HepG2 (cell line): ENCODE results near the gene EPHX1. TPM values are rescaled to one million over a fixed set of nuclear protein-coding genes. Genes with fewer than 3 reads are reported as not detected.
A peak's percentile ranks its signal among the peaks of the same experiment; 100 is the strongest.

Source experiments
- ATAC-seq: fragments of 200-7000 bp; cut with Tn5 transposase; 3 replicates; pipeline ENCODE4 v1.9.1; 2020; ENCODE audit warnings: mild to moderate bottlenecking, moderate library complexity
- BruUV-seq: library from RNA; stranded (reverse); fragments of 400-500 nt; replicated peaks from 2 replicates; lab custom pipeline; 2021; lab: Mats Ljungman, UMichigan
- CTCF ChIA-PET: fragments of 300-600 bp; formaldehyde crosslinking; extraction: SDS; loops from one replicate; lab custom pipeline; 2021; ENCODE audit warnings: low total read pairs, inconsistent platforms, low intra/inter-chr PET ratio; lab: Yijun Ruan, JAX
- POLR2A ChIA-PET: fragments of 350-600 bp; sonication (Branson Sonifier 250); formaldehyde crosslinking; loops from one replicate; lab custom pipeline; 2020; ENCODE audit warnings: antibody characterized with exemption, inconsistent platforms; lab: Yijun Ruan, JAX
- DNase-seq: peaks from one replicate; pipeline ENCODE4 v3.0.0-alpha.2; 2015; ENCODE audit warnings: low spot score
- FAIRE-seq: peaks from 3 replicates; lab custom pipeline; 2011; peaks lifted over from hg19 to GRCh38; lab: Jason Lieb, UNC
- H2AFZ ChIP-seq: one replicate; pipeline ENCODE4 v1.6.1; 2011; ENCODE audit warnings: low read length, inconsistent platforms
- H3K27ac ChIP-seq: fragments of 300-600 bp; 3 replicates; pipeline ENCODE4 v1.8.0; 2011; ENCODE audit warnings: mixed run types, mild to moderate bottlenecking, mixed read lengths, low read length, inconsistent platforms; ENCODE audit not compliant: insufficient read depth; ENCODE audit errors: extremely low read length
- H3K27me3 ChIP-seq, 2 experiments: fragments of 200-600 bp in 1 of 2; 2 replicates in 1 of 2; 3 replicates in 1 of 2; pipeline versions ENCODE4 v1.6.0 to v1.8.0; 2011; ENCODE audit warnings: low read length in 2 of 2, mild to moderate bottlenecking in 2 of 2, moderate library complexity in 2 of 2, inconsistent platforms in 1 of 2; ENCODE audit not compliant: insufficient read depth in 2 of 2, control insufficient read depth in 1 of 2
- H3K36me3 ChIP-seq, 2 experiments: fragments of 200-600 bp in 1 of 2; replicated peaks in 1 of 2; 2 replicates in 1 of 2; 3 replicates in 1 of 2; pipeline versions ENCODE4 v1.5.1 to v1.8.0; 2011; ENCODE audit warnings: low read length in 2 of 2, inconsistent platforms in 1 of 2; ENCODE audit not compliant: insufficient read depth in 2 of 2, control insufficient read depth in 1 of 2
- H3K4me1 ChIP-seq: 2 replicates; pipeline ENCODE4 v1.5.1; 2012; ENCODE audit warnings: low read length, inconsistent platforms; ENCODE audit not compliant: insufficient read depth
- H3K4me2 ChIP-seq: 2 replicates; pipeline ENCODE4 v1.6.0; 2011; ENCODE audit warnings: low read depth, low read length, inconsistent platforms
- H3K4me3 ChIP-seq, 3 experiments: fragments of 200-600 bp in 1 of 3; sonication (generic), shearing (Covaris generic) in 1 of 3; replicated peaks in 1 of 3; 2 replicates each; pipeline ENCODE4 v1.5.1; 2011 to 2016; ENCODE audit warnings: low read length in 3 of 3, inconsistent platforms in 2 of 3, low read depth in 2 of 3, mild to moderate bottlenecking in 2 of 3, control low read depth in 1 of 3, mixed read lengths in 1 of 3; ENCODE audit not compliant: insufficient read depth in 1 of 3
- H3K79me2 ChIP-seq: one replicate; pipeline ENCODE4 v1.6.1; 2011; ENCODE audit warnings: low read length, inconsistent platforms; ENCODE audit not compliant: insufficient read depth
- H3K9ac ChIP-seq: 2 replicates; pipeline ENCODE4 v1.6.0; 2011; ENCODE audit warnings: mild to moderate bottlenecking, low read depth, low read length, inconsistent platforms; ENCODE audit not compliant: insufficient read depth
- H3K9me3 ChIP-seq: 2 replicates; pipeline ENCODE4 v1.5.1; 2012; ENCODE audit warnings: mild to moderate bottlenecking, low read length
- H4K20me1 ChIP-seq: 2 replicates; pipeline ENCODE4 v1.6.0; 2011; ENCODE audit warnings: inconsistent platforms, mild to moderate bottlenecking, low read length, moderate library complexity; ENCODE audit not compliant: insufficient read depth
- BCL6 ChIP-seq: IDR thresholded peaks from 2 replicates; pipeline ENCODE4 v1.6.1; 2016; ENCODE audit warnings: missing genetic modification reagents, missing compliant biosample characterization
- CHCHD3 ChIP-seq: sonication (generic); formaldehyde crosslinking; IDR thresholded peaks from 2 replicates; pipeline ENCODE4 v1.8.0; 2022; ENCODE audit warnings: mild to moderate bottlenecking, missing genetic modification reagents, moderate library complexity
- DMAP1 ChIP-seq: IDR thresholded peaks from 2 replicates; pipeline ENCODE4 v1.6.1; 2016
- DNMT1 ChIP-seq: sonication (generic); formaldehyde crosslinking; IDR thresholded peaks from 2 replicates; pipeline ENCODE4 v1.5.1; 2020; ENCODE audit warnings: mild to moderate bottlenecking, missing genetic modification reagents
- GATAD2A ChIP-seq: IDR thresholded peaks from 2 replicates; pipeline ENCODE4 v1.6.1; 2016
- GFI1 ChIP-seq: sonication (generic); formaldehyde crosslinking; IDR thresholded peaks from 2 replicates; pipeline ENCODE4 v1.5.0; 2020; ENCODE audit warnings: missing genetic modification reagents, mild to moderate bottlenecking, borderline replicate concordance
- KDM3A ChIP-seq: IDR thresholded peaks from 2 replicates; pipeline ENCODE4 v1.6.1; 2018; ENCODE audit warnings: low read depth, missing compliant biosample characterization
- MEIS2 ChIP-seq: sonication (generic); formaldehyde crosslinking; IDR thresholded peaks from 2 replicates; pipeline ENCODE4 v1.9.0; 2021; ENCODE audit warnings: mild to moderate bottlenecking, missing genetic modification reagents
- PRDM10 ChIP-seq: sonication (generic); formaldehyde crosslinking; IDR thresholded peaks from 2 replicates; pipeline ENCODE4 v1.4.0; 2020; ENCODE audit warnings: low read depth, missing genetic modification reagents
- PRDM15 ChIP-seq: sonication (generic); formaldehyde crosslinking; IDR thresholded peaks from 2 replicates; pipeline ENCODE4 v1.4.0; 2020; ENCODE audit warnings: missing genetic modification reagents
- TARDBP ChIP-seq: sonication (generic); formaldehyde crosslinking; IDR thresholded peaks from 2 replicates; pipeline ENCODE4 v1.8.0; 2022; ENCODE audit warnings: mild to moderate bottlenecking, missing genetic modification reagents
- TCF7L2 ChIP-seq: IDR thresholded peaks from 2 replicates; pipeline ENCODE4 v1.6.1; 2011; ENCODE audit warnings: mild to moderate bottlenecking, low read depth, low read length, moderate library complexity
- TMF1 ChIP-seq: sonication (generic); formaldehyde crosslinking; IDR thresholded peaks from 2 replicates; pipeline ENCODE4 v1.8.1; 2022; ENCODE audit warnings: low read depth, missing genetic modification reagents
- ZNF10 ChIP-seq: sonication (generic); formaldehyde crosslinking; IDR thresholded peaks from 2 replicates; pipeline ENCODE4 v1.4.0; 2020; ENCODE audit warnings: mild to moderate bottlenecking, low read depth, missing genetic modification reagents, borderline replicate concordance
- ZNF329 ChIP-seq: sonication (generic); formaldehyde crosslinking; IDR thresholded peaks from 2 replicates; pipeline ENCODE4 v1.9.0; 2021; ENCODE audit warnings: low read depth, mild to moderate bottlenecking, missing genetic modification reagents
- ZNF33A ChIP-seq: sonication (generic); formaldehyde crosslinking; IDR thresholded peaks from 2 replicates; pipeline ENCODE4 v1.5.1; 2020; ENCODE audit warnings: missing genetic modification reagents, mild to moderate bottlenecking, moderate library complexity, borderline replicate concordance
- ZNF34 ChIP-seq: sonication (generic); formaldehyde crosslinking; IDR thresholded peaks from 2 replicates; pipeline ENCODE4 v1.4.0; 2020; ENCODE audit warnings: mild to moderate bottlenecking, missing genetic modification reagents, borderline replicate concordance
- ZNF496 ChIP-seq: sonication (generic); formaldehyde crosslinking; IDR thresholded peaks from 2 replicates; pipeline ENCODE4 v1.8.1; 2023; ENCODE audit warnings: mild to moderate bottlenecking, moderate library complexity, missing genetic modification reagents; ENCODE audit not compliant: insufficient replicate concordance
- WGBS: methylation state at CpG from one replicate; pipeline ENCODE4 v1.1.6; 2017; ENCODE audit warnings: low lambda C conversion rate; 5-methylcytosine and 5-hydroxymethylcytosine counted together
- in situ Hi-C: cut with HindIII; loops from 2 replicates; pipeline ENCODE4 v1.10.0; 2017; ENCODE audit warnings: low pct_unique_long_range_greater_than_20kb; ENCODE audit not compliant: extremely low pct_ligation_motif_present
- intact Hi-C: fragments of 100-400 bp; cut with micrococcal nuclease; formaldehyde crosslinking; loops from one replicate; pipeline ENCODE4 v1.10.0; 2022; ENCODE audit not compliant: unreplicated experiment
- polyA plus RNA-seq, 8 experiments: library from polyadenylated mRNA; depleted of rRNA in 3 of 8; stranded (reverse) in 7 of 8; unstranded in 1 of 8; fragments of >200 nt; fragmentation: Illumina TruSeq in 4 of 8; extraction: Trizol in 4 of 8; gene quantifications; 2 replicates each; pipeline versions ENCODE4 v1.2.1 to v1.2.3, GENCODE V29; 2011 to 2016; ENCODE audit warnings: low read depth in 4 of 8, missing spikeins in 1 of 8, mixed read lengths in 1 of 8; ENCODE audit not compliant: insufficient read depth in 1 of 8
- total RNA-seq, 5 experiments: library from RNA; depleted of rRNA; stranded (reverse); fragments of >200 nt; fragmentation: Illumina TruSeq; extraction: Trizol; gene quantifications; 2 replicates each; pipeline ENCODE4 v1.2.3, GENCODE V29; 2016; ENCODE audit warnings: low read depth in 1 of 5

The EPHX1 gene
- total and polyA plus RNA-seq, 2 of the 13 experiments (the other 11 are each of a cell fraction or from before 2014, with no cell fraction given) = 27.7 to 36.5 TPM

- Histone ChIP-seq H4K20me1 (no peaks in the 10 kb centered on the region), H2AFZ (no peak overlapping the region), H3K4me3 (0 out of 6 replicates have a peak overlapping the region, but pooled peaks of 1 of the 3 experiments have one; percentile 1), H3K9ac (no peak overlapping the region), H3K79me2 (no peaks in the 10 kb centered on the region), H3K27me3 (no peaks in the 10 kb centered on the region), H3K27ac (peak overlapping the region; percentile 45), H3K4me1 (peaks cover 87% of the 10 kb centered on the region), H3K4me2 (peak overlapping the region; percentile 32; the same call in 1 of the 2 replicates), H3K36me3 (no peaks in the 10 kb centered on the region), H3K9me3 (no peaks in the 10 kb centered on the region)
- peak; percentile 48 for DNase-seq
- intact Hi-C loops = loop anchor here (5.0 to 10.0 kb wide), 3 partner anchors 33 to 204 kb away; no protein-coding TSS in a partner anchor
- WGBS = 57% methylated on average over 11 of the region's 11 CpGs
- ATAC-seq = peak; percentile 22; the same call in 2 of the 3 replicates
- in situ Hi-C loops = loop anchor here (5.0 kb wide), 1 partner anchor 293 kb away; no protein-coding TSS in a partner anchor
- CTCF ChIA-PET = interaction anchor here (2.1 kb wide), 1 partner anchor 296 kb away, joined by 6 read pairs; no protein-coding TSS in a partner anchor
- no TSS peak for BruUV-seq
- POLR2A ChIA-PET = interaction anchor here (0.8 to 5.4 kb wide), 6 partner anchors 24 to 118 kb away, joined by 4 to 33 read pairs (median 8); partner anchors contain the start of gene ENAH
- peak; percentile 71 for FAIRE-seq
- TF ChIP-seq TMF1 (CRISPR knock-in tag) (no peak), TARDBP (CRISPR knock-in tag) (no peak), GFI1 (CRISPR knock-in tag) (peak; percentile 53; the same call in 1 of the 2 replicates), PRDM10 (CRISPR knock-in tag) (no peak), TCF7L2 (no peak), KDM3A (CRISPR knock-in tag) (no peak), ZNF33A (CRISPR knock-in tag) (no peak), MEIS2 (CRISPR knock-in tag) (no peak), CHCHD3 (no peak), ZNF496 (CRISPR knock-in tag) (no peak), BCL6 (CRISPR knock-in tag) (peak; percentile 32; the same call in 1 of the 2 replicates), ZNF329 (CRISPR knock-in tag) (no peak), PRDM15 (CRISPR knock-in tag) (no peak), DMAP1 (CRISPR knock-in tag) (no peak), ZNF34 (no peak), GATAD2A (CRISPR knock-in tag) (peak; percentile 46), DNMT1 (CRISPR knock-in tag) (no peak), ZNF10 (CRISPR knock-in tag) (no peak)
These were observed 39.2 kb upstream of the EPHX1 start for GRCh38 chr1:225770561-225771248.
